Measurements from ENCODE around the gene C1GALT1.

Gene C1GALT1

DNA sequence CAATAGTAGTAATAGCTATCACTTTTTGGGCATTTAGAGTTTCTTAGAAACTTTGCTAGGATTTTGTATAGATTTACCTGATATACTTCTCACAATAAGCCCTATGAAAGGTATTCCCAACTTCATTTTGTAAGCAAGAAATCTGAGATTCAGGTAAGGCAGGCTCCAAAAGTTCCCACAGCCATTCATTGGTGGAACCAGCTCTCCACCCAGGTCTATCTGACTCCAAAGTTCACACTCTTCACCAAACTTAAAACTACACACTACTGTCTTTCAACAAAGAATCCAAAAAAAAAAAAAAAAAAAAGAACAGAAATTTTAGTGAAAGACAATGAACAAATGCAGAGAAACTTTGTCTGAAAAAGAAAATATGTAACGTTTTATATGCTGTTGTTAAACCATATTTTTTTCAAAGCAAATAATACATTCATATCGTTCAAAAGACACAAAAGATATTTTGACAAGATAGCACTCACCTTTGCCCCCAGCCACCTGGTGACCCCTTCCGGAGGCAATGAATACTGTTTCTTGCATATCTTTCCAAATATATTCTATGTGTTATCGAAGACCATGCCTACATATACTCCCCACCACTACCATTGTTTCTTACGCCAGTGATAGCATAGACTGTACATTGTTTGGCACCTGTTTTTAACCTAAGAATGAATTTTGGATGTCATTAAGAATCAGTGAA lies 108.2 kb downstream of the C1GALT1 start:
- no peak for DNase-seq

DNA sequence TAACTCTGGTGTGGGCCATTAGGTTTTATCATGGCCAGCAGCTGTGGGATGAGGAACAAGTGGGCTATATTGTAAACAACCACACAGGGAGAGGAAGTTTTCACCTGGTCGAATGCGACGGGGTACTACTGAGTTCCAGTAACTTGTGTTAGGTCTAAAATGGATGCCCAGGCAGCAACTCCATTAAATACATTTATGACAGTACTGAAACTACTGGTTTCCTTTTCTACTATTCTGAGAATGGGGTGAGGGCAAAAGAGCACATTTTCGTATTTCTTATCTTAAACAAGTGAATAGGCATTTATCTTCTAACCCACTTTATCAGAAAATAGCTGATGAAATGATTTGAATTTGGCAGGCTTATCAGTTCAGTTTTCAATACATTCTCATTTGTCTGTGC lies 109.7 kb downstream of the C1GALT1 start:
- DNase-seq, result no peak

DNA sequence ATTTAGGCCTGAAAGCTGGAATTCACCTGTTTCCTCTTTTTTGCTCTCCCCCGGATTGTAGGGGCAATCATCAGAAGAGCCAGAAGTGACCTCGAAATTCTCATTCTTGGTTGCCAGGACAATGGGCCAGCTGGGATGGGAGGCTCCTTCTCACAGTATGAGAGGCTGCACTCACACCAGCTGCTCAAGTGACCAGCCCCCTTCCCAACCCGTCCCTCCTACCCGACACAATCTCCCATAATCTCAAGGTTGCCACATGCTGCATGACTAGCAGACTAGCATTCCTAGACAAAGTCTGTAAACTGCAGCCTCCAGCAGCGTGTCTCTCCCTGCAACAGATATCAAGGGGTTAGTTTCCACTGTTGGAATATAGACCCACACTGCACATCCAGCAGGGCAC lies 110.3 kb downstream of the C1GALT1 start:
- DNase-seq, result no peak

DNA sequence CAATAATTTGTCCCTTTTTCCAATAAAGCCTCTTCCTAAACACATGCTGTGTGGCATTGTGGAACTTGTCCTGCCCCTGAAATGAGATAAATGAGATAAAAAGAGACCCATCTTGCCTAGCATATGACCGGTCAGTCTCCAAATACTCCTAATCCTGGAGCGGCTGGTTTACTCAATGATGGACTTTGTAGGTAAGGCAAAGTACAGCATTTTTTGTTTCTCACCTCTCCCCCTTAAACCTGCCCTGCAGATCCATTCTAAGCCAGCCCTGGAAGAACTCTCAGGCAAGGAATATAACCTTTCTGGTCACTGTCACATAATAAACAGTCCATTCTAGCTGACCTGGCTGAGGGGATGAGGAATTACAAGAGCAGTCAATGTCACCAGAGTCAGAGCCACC lies 110.7 kb downstream of the C1GALT1 start:
- no peak for DNase-seq

GRCh38 chr7:7294911-7295310 lies 112.6 kb downstream of the C1GALT1 start:
- no peak for DNase-seq

Measured in hippocampal formation (tissue), 2 donors.